H9 (cell line): ENCODE results near the gene SLX4IP. TPM values are rescaled to one million over a fixed set of nuclear protein-coding genes. Genes with fewer than 3 reads are reported as not detected.

Source experiments
- DNase-seq: peaks from one replicate; pipeline ENCODE4 v3.0.0-alpha.2; 2017
- H2AFZ ChIP-seq: one replicate; pipeline ENCODE4 v1.6.1; 2013; ENCODE audit warnings: mild to moderate bottlenecking, low read length, control low read depth, moderate library complexity
- H2AK5ac ChIP-seq: 2 replicates; pipeline ENCODE4 v1.6.1; 2013; ENCODE audit warnings: low read length, control low read depth, mixed read lengths; ENCODE audit not compliant: insufficient read length
- H2BK120ac ChIP-seq: one replicate; pipeline ENCODE4 v1.6.1; 2013; ENCODE audit warnings: low read depth, mild to moderate bottlenecking, low read length, control low read depth, inconsistent platforms; ENCODE audit not compliant: poor library complexity, severe bottlenecking
- H2BK12ac ChIP-seq: 2 replicates; pipeline ENCODE4 v1.6.1; 2013; ENCODE audit warnings: low read length, control low read depth, mixed read lengths, low read depth; ENCODE audit not compliant: insufficient read length
- H2BK15ac ChIP-seq: 2 replicates; pipeline ENCODE4 v1.6.1; 2013; ENCODE audit warnings: low read depth, low read length, control low read depth
- H2BK20ac ChIP-seq: one replicate; pipeline ENCODE4 v1.6.1; 2013; ENCODE audit warnings: low read depth, mild to moderate bottlenecking, low read length, control low read depth, inconsistent platforms; ENCODE audit not compliant: poor library complexity, severe bottlenecking
- H2BK5ac ChIP-seq: 2 replicates; pipeline ENCODE4 v1.6.1; 2013; ENCODE audit warnings: low read length, control low read depth, mixed read lengths; ENCODE audit not compliant: insufficient read length
- H3K14ac ChIP-seq: 2 replicates; pipeline ENCODE4 v1.6.1; 2013; ENCODE audit warnings: low read length, control low read depth; ENCODE audit not compliant: insufficient read depth
- H3K18ac ChIP-seq: 2 replicates; pipeline ENCODE4 v1.6.1; 2013; ENCODE audit warnings: low read depth, mild to moderate bottlenecking, mixed read lengths, low read length, control low read depth; ENCODE audit not compliant: insufficient read length
- H3K23ac ChIP-seq: 2 replicates; pipeline ENCODE4 v1.6.1; 2013; ENCODE audit warnings: low read length, control low read depth, mixed read lengths, low read depth; ENCODE audit not compliant: insufficient read length
- H3K23me2 ChIP-seq: 2 replicates; pipeline ENCODE4 v1.6.1; 2013; ENCODE audit warnings: low read depth, mild to moderate bottlenecking, mixed read lengths, low read length, control low read depth; ENCODE audit not compliant: insufficient read length, poor library complexity, severe bottlenecking
- H3K27ac ChIP-seq: 2 replicates; pipeline ENCODE4 v1.5.1; 2013; ENCODE audit warnings: low read length, control low read depth, mixed read lengths, low read depth; ENCODE audit not compliant: insufficient read length
- H3K27me3 ChIP-seq: 2 replicates; pipeline ENCODE4 v1.6.1; 2013; ENCODE audit warnings: low read length, control low read depth, inconsistent platforms; ENCODE audit not compliant: insufficient read depth
- H3K4ac ChIP-seq: 2 replicates; pipeline ENCODE4 v1.6.1; 2013; ENCODE audit warnings: low read depth, mild to moderate bottlenecking, control low read depth, inconsistent platforms, low read length, moderate library complexity
- H3K4me1 ChIP-seq: 2 replicates; pipeline ENCODE4 v1.6.1; 2013; ENCODE audit warnings: low read length, control low read depth, inconsistent platforms; ENCODE audit not compliant: insufficient read depth
- H3K4me2 ChIP-seq: 2 replicates; pipeline ENCODE4 v1.6.1; 2013; ENCODE audit warnings: low read length, control low read depth, mixed read lengths; ENCODE audit not compliant: insufficient read length, insufficient read depth
- H3K56ac ChIP-seq: 2 replicates; pipeline ENCODE4 v1.6.1; 2013; ENCODE audit warnings: low read depth, mild to moderate bottlenecking, mixed read lengths, low read length, control low read depth; ENCODE audit not compliant: insufficient read length
- H3K79me1 ChIP-seq: 2 replicates; pipeline ENCODE4 v1.6.1; 2013; ENCODE audit warnings: low read depth, mild to moderate bottlenecking, moderate library complexity, low read length, control low read depth, inconsistent platforms; ENCODE audit not compliant: insufficient read depth, poor library complexity, severe bottlenecking
- H3K79me2 ChIP-seq: 2 replicates; pipeline ENCODE4 v1.6.1; 2013; ENCODE audit warnings: low read length, control low read depth, inconsistent platforms; ENCODE audit not compliant: insufficient read depth
- H3K9ac ChIP-seq: 2 replicates; pipeline ENCODE4 v1.6.1; 2013; ENCODE audit warnings: low read length, control low read depth, mixed read lengths; ENCODE audit not compliant: insufficient read length; ENCODE audit errors: extremely low read depth
- H3K9me3 ChIP-seq: one replicate; pipeline ENCODE4 v1.6.1; 2013; ENCODE audit warnings: low read depth, low read length, inconsistent platforms; ENCODE audit not compliant: control insufficient read depth
- H3T11ph ChIP-seq: one replicate; pipeline ENCODE4 v1.6.1; 2013; ENCODE audit warnings: mild to moderate bottlenecking, low read length, control low read depth, inconsistent platforms
- H4K20me1 ChIP-seq: one replicate; pipeline ENCODE4 v1.6.1; 2013; ENCODE audit not compliant: control insufficient read depth, insufficient read length, insufficient read depth
- H4K5ac ChIP-seq: 2 replicates; pipeline ENCODE4 v1.6.1; 2013; ENCODE audit warnings: low read depth, mild to moderate bottlenecking, mixed read lengths, low read length, control low read depth; ENCODE audit not compliant: insufficient read length
- H4K8ac ChIP-seq: replicated peaks from 2 replicates; pipeline ENCODE4 v1.6.1; 2013; ENCODE audit warnings: low read length, control low read depth, mixed read lengths, low read depth; ENCODE audit not compliant: insufficient read length
- H4K91ac ChIP-seq: 2 replicates; pipeline ENCODE4 v1.6.1; 2013; ENCODE audit warnings: low read depth, mild to moderate bottlenecking, moderate library complexity, mixed read lengths, low read length, control low read depth; ENCODE audit not compliant: insufficient read length
- H3K27ac Mint-ChIP-seq, 3 experiments: 2 replicates in 2 of 3; 3 replicates in 1 of 3; pipeline ENCODE4 v1.8.0; 2020 to 2021; ENCODE audit warnings: mixed read lengths in 3 of 3, mild to moderate bottlenecking in 1 of 3, moderate library complexity in 1 of 3
- H3K27me3 Mint-ChIP-seq: 2 replicates; pipeline ENCODE4 v1.8.0; 2021; ENCODE audit warnings: low read depth, mild to moderate bottlenecking, moderate library complexity, mixed read lengths
- H3K36me3 Mint-ChIP-seq, 3 experiments: 2 replicates in 2 of 3; 3 replicates in 1 of 3; pipeline ENCODE4 v1.8.0; 2020 to 2021; ENCODE audit warnings: low read depth in 3 of 3, mixed read lengths in 3 of 3; ENCODE audit not compliant: insufficient read depth in 1 of 3
- H3K4me1 Mint-ChIP-seq, 2 experiments: 2 replicates each; pipeline ENCODE4 v1.8.0; 2020; ENCODE audit warnings: mixed read lengths in 2 of 2
- H3K4me3 Mint-ChIP-seq, 2 experiments: 2 replicates in 1 of 2; 3 replicates in 1 of 2; pipeline ENCODE4 v1.8.0; 2020 to 2021; ENCODE audit warnings: mild to moderate bottlenecking in 2 of 2, mixed read lengths in 2 of 2, moderate library complexity in 1 of 2
- H3K9me3 Mint-ChIP-seq, 2 experiments: 2 replicates in 1 of 2; 3 replicates in 1 of 2; pipeline ENCODE4 v1.8.0; 2020; ENCODE audit warnings: mild to moderate bottlenecking in 2 of 2, mixed read lengths in 2 of 2, moderate library complexity in 1 of 2
- WGBS: extraction: QIAGEN DNeasy Blood & Tissue Kit; methylation state at CpG from one replicate; pipeline ENCODE4 v1.1.7; 2013; ENCODE audit warnings: missing lambda C conversion rate, low lambda C conversion rate, mixed read lengths; ENCODE audit not compliant: insufficient read length; ENCODE audit errors: extremely low coverage; 5-methylcytosine and 5-hydroxymethylcytosine counted together
- total RNA-seq: library from RNA; stranded (reverse); gene quantifications from 2 replicates; pipeline ENCODE4 v1.2.1, GENCODE V29; 2021
- TF ChIP-seq, protein P1 (sequence below): fragments of 200-600 bp; sonication (generic); conservative IDR thresholded peaks from 3 replicates; pipeline ENCODE4 v1.8.0; 2021; ENCODE audit warnings: antibody characterized with exemption, mild to moderate bottlenecking

The SLX4IP gene
- total RNA-seq, 1 experiment from 2014 or later, result 7.9 TPM

DNA sequence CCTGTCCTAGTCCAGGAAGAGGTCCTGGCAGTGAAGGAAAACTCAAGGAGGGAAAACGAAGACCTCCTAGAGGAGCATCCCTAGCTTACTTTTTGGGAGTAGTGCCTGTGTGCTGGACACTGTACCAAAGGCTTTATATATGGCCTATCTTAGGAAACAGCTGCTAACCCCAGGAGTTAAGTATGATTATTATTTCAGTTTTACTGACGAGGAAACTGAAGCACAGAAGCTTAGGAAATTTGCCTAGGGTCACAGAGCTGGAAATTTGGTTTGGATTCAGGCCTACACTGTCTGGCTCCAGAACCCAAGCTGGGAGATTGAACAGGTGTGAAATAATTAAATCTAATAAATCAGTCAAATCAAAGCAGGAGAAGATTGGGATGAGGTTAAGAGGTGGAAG lies 78.0 kb downstream of the SLX4IP start:
- Histone ChIP-seq H3K9me3 (no peaks in the 10 kb centered on the region), H4K20me1 (no peaks in the 10 kb centered on the region), H2AK5ac (no peak overlapping the region), H2BK15ac (no peak overlapping the region), H4K8ac (no peak overlapping the region), H3K27ac (no peak overlapping the region), H2AFZ (no peak overlapping the region), H3K23ac (no peak overlapping the region), H3K79me1 (no peaks in the 10 kb centered on the region), H3K56ac (no peak overlapping the region), H3K9ac (no peak overlapping the region), H3K14ac (no peak overlapping the region), H3K79me2 (no peaks in the 10 kb centered on the region), H3T11ph (no peak overlapping the region), H4K91ac (no peak overlapping the region), H3K4me2 (no peak overlapping the region), H3K4ac (no peak overlapping the region), H2BK5ac (no peak overlapping the region), H3K27me3 (no peaks in the 10 kb centered on the region), H2BK20ac (peak overlapping the region; percentile 6), H3K4me1 (peaks cover 9% of the 10 kb centered on the region), H2BK120ac (no peak overlapping the region), H3K18ac (no peak overlapping the region), H4K5ac (no peak overlapping the region), H2BK12ac (no peak overlapping the region), H3K23me2 (no peaks in the 10 kb centered on the region)
- no peak overlapping the region for H3K27ac Mint-ChIP-seq
- DNase-seq, result no peak
- no peak overlapping the region for H3K4me3 Mint-ChIP-seq
- peaks cover 0 to 4% (median 2%) of the 10 kb centered on the region in 3 experiments; a peak in 2 of 7 replicates for H3K36me3 Mint-ChIP-seq
- TF ChIP-seq, protein P1, sequence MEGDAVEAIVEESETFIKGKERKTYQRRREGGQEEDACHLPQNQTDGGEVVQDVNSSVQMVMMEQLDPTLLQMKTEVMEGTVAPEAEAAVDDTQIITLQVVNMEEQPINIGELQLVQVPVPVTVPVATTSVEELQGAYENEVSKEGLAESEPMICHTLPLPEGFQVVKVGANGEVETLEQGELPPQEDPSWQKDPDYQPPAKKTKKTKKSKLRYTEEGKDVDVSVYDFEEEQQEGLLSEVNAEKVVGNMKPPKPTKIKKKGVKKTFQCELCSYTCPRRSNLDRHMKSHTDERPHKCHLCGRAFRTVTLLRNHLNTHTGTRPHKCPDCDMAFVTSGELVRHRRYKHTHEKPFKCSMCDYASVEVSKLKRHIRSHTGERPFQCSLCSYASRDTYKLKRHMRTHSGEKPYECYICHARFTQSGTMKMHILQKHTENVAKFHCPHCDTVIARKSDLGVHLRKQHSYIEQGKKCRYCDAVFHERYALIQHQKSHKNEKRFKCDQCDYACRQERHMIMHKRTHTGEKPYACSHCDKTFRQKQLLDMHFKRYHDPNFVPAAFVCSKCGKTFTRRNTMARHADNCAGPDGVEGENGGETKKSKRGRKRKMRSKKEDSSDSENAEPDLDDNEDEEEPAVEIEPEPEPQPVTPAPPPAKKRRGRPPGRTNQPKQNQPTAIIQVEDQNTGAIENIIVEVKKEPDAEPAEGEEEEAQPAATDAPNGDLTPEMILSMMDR, result no peak
- peaks cover 14 to 30% of the 10 kb centered on the region in 2 experiments for H3K4me1 Mint-ChIP-seq
- WGBS, result no CpG with 5 or more reads among the region's 2 CpGs
- H3K27me3 Mint-ChIP-seq, result no peaks in the 10 kb centered on the region
- no peaks in the 10 kb centered on the region for H3K9me3 Mint-ChIP-seq
